K562 (cell line): ENCODE data around the gene NCF2. TPM values are rescaled to one million over a fixed set of nuclear protein-coding genes. Genes with fewer than 3 reads are reported as not detected.

ENCODE experiments used
- ATAC-seq: fragments of 200-7000 bp; cut with Tn5 transposase; 3 replicates; pipeline ENCODE4 v1.9.1; 2020; ENCODE audit warnings: moderate library complexity
- BruUV-seq: library from RNA; stranded (reverse); fragments of 400-500 nt; replicated peaks from 2 replicates; lab custom pipeline; 2021; lab: Mats Ljungman, UMichigan
- CTCF ChIA-PET: fragments of 300-600 bp; formaldehyde crosslinking; extraction: SDS; loops from one replicate; lab custom pipeline; 2021; ENCODE audit warnings: low intra/inter-chr PET ratio; lab: Yijun Ruan, JAX
- POLR2A ChIA-PET: fragments of 300-600, 350-650 bp; sonication (Branson Sonifier 250); formaldehyde crosslinking; extraction: SDS; loops from one replicate; lab custom pipeline; 2021; ENCODE audit warnings: antibody characterized with exemption, inconsistent platforms; lab: Yijun Ruan, JAX
- DNase-seq, 4 experiments: peaks; one replicate each; pipeline versions ENCODE4 v3.0.0 to v3.0.0-alpha.2; 2011 to 2018; ENCODE audit warnings: low spot score in 3 of 4, mixed read lengths in 3 of 4; ENCODE audit errors: extremely low read depth in 1 of 4
- FAIRE-seq: peaks from 2 replicates; lab custom pipeline; 2011; peaks lifted over from hg19 to GRCh38; lab: Jason Lieb, UNC
- H2AFZ ChIP-seq: 2 replicates; pipeline ENCODE4 v1.6.0; 2011; ENCODE audit warnings: low read depth, low read length, control low read depth, inconsistent platforms
- H3K27ac ChIP-seq: fragments of 200-600 bp; 3 replicates; pipeline ENCODE4 v1.8.0; 2011; ENCODE audit warnings: low read depth, mild to moderate bottlenecking, control low read depth, inconsistent platforms, low read length, moderate library complexity, mixed read lengths; ENCODE audit errors: extremely low read depth
- H3K27me3 ChIP-seq, 2 experiments: fragments of 300-600 bp in 1 of 2; 2 replicates in 1 of 2; 3 replicates in 1 of 2; pipeline versions ENCODE4 v1.6.0 to v1.8.0; 2011; ENCODE audit warnings: inconsistent platforms in 2 of 2, low read length in 2 of 2, mild to moderate bottlenecking in 1 of 2, mixed read lengths in 1 of 2, moderate library complexity in 1 of 2; ENCODE audit not compliant: control insufficient read depth in 2 of 2, insufficient read depth in 2 of 2
- H3K36me3 ChIP-seq: fragments of 300-600 bp; 3 replicates; pipeline ENCODE4 v1.8.0; 2011; ENCODE audit warnings: mild to moderate bottlenecking, low read length, inconsistent platforms; ENCODE audit not compliant: control insufficient read depth, insufficient read depth
- H3K4me1 ChIP-seq, 2 experiments: fragments of 200-600 bp in 1 of 2; replicated peaks in 1 of 2; 2 replicates in 1 of 2; 3 replicates in 1 of 2; pipeline versions ENCODE4 v1.5.1 to v1.8.0; 2011; ENCODE audit warnings: inconsistent platforms in 2 of 2, low read length in 2 of 2, mild to moderate bottlenecking in 1 of 2, mixed read lengths in 1 of 2, moderate library complexity in 1 of 2; ENCODE audit not compliant: control insufficient read depth in 2 of 2, insufficient read depth in 2 of 2
- H3K4me2 ChIP-seq: 2 replicates; pipeline ENCODE4 v1.6.1; 2011; ENCODE audit warnings: low read length, control low read depth, inconsistent platforms, mixed read lengths; ENCODE audit not compliant: insufficient read depth
- H3K4me3 ChIP-seq: fragments of 200-600 bp; sonication (generic), shearing (Covaris generic); 2 replicates; pipeline ENCODE4 v1.5.1; 2016; ENCODE audit warnings: control low read depth, inconsistent platforms
- H3K79me2 ChIP-seq: fragments of 200-600 bp; 3 replicates; pipeline ENCODE4 v1.8.0; 2011; ENCODE audit warnings: low read length, inconsistent platforms; ENCODE audit not compliant: control insufficient read depth, insufficient read depth
- H3K9ac ChIP-seq, 2 experiments: 2 replicates each; pipeline versions ENCODE4 v1.6.0 to v1.6.1; 2011; ENCODE audit warnings: low read depth in 2 of 2, low read length in 2 of 2, control low read depth in 1 of 2, inconsistent platforms in 1 of 2, mild to moderate bottlenecking in 1 of 2, mixed read lengths in 1 of 2; ENCODE audit not compliant: insufficient read depth in 1 of 2
- H3K9me1 ChIP-seq: one replicate; pipeline ENCODE4 v1.6.0; 2011; ENCODE audit warnings: inconsistent platforms, mild to moderate bottlenecking, low read length, moderate library complexity; ENCODE audit not compliant: control insufficient read depth, insufficient read depth
- H3K9me3 ChIP-seq: replicated peaks from 2 replicates; pipeline ENCODE4 v1.5.1; 2011; ENCODE audit warnings: low read depth, low read length, inconsistent platforms; ENCODE audit not compliant: control insufficient read depth, insufficient read depth
- H4K20me1 ChIP-seq: replicated peaks from 2 replicates; pipeline ENCODE4 v1.6.1; 2011; ENCODE audit warnings: low read length, inconsistent platforms, mixed read lengths; ENCODE audit not compliant: control insufficient read depth, insufficient read depth
- ATF1 ChIP-seq, 2 experiments: fragments of 450-650 bp in 1 of 2; IDR thresholded peaks; 2 replicates each; pipeline ENCODE4 v1.6.1; 2016; ENCODE audit warnings: missing compliant biosample characterization in 1 of 2, missing genetic modification characterization in 1 of 2
- CGGBP1 ChIP-seq: fragments of 250-450 bp; sonication (Bioruptor Pico); IDR thresholded peaks from 2 replicates; pipeline ENCODE4 v1.9.0; 2021; ENCODE audit warnings: mild to moderate bottlenecking
- CHD2 ChIP-seq: IDR thresholded peaks from 2 replicates; pipeline ENCODE4 v1.6.1; 2011; ENCODE audit warnings: low read depth, low read length
- CTBP1 ChIP-seq: fragments of 450-650 bp; IDR thresholded peaks from 2 replicates; pipeline ENCODE4 v1.6.1; 2016; ENCODE audit warnings: borderline replicate concordance
- GTF2A2 ChIP-seq: IDR thresholded peaks from 2 replicates; pipeline ENCODE4 v1.6.1; 2016; ENCODE audit warnings: mild to moderate bottlenecking, missing genetic modification characterization, missing compliant biosample characterization
- HDAC2 ChIP-seq: fragments of 450-650 bp; IDR thresholded peaks from 2 replicates; pipeline ENCODE4 v1.6.1; 2016; ENCODE audit warnings: mild to moderate bottlenecking
- KHSRP ChIP-seq: fragments of 450-650 bp; IDR thresholded peaks from 2 replicates; pipeline ENCODE4 v1.6.1; 2017
- KLF1 ChIP-seq: fragments of 450-650 bp; IDR thresholded peaks from 2 replicates; pipeline ENCODE4 v1.6.1; 2016; ENCODE audit warnings: missing genetic modification characterization, missing compliant biosample characterization
- MIER1 ChIP-seq: fragments of 450-650 bp; IDR thresholded peaks from 2 replicates; pipeline ENCODE4 v1.6.1; 2016; ENCODE audit warnings: antibody characterized with exemption, mild to moderate bottlenecking, low read depth
- MTA1 ChIP-seq: fragments of 450-650 bp; IDR thresholded peaks from 2 replicates; pipeline ENCODE4 v1.6.1; 2017; ENCODE audit warnings: borderline replicate concordance
- NCOR1 ChIP-seq: fragments of 450-650 bp; IDR thresholded peaks from 2 replicates; pipeline ENCODE4 v1.6.1; 2016; ENCODE audit warnings: mild to moderate bottlenecking, moderate library complexity
- NONO ChIP-seq, 2 experiments: fragments of 200-400 bp in 1 of 2; fragments of 450-650 bp in 1 of 2; formaldehyde crosslinking in 1 of 2; IDR thresholded peaks; 2 replicates each; pipeline ENCODE4 v1.6.1; 2017; ENCODE audit warnings: low read depth in 2 of 2, mild to moderate bottlenecking in 2 of 2, moderate library complexity in 2 of 2, low read length in 1 of 2
- RBM25 ChIP-seq: fragments of 200-400 bp; formaldehyde crosslinking; IDR thresholded peaks from 2 replicates; pipeline ENCODE4 v1.6.1; 2018; ENCODE audit warnings: low read length, low read depth, moderate library complexity; ENCODE audit not compliant: severe bottlenecking
- RFX1 ChIP-seq: fragments of 450-650 bp; IDR thresholded peaks from 2 replicates; pipeline ENCODE4 v1.6.1; 2016; ENCODE audit warnings: mild to moderate bottlenecking, moderate library complexity
- SAP30 ChIP-seq: fragments of 200-600 bp; sonication (generic); IDR thresholded peaks from 2 replicates; pipeline ENCODE4 v1.6.1; 2012; ENCODE audit warnings: borderline replicate concordance, low read depth, mild to moderate bottlenecking, moderate library complexity, low read length, control low read depth, inconsistent platforms; ENCODE audit not compliant: insufficient read depth, poor library complexity, severe bottlenecking
- SMC3 ChIP-seq: conservative IDR thresholded peaks from 2 replicates; pipeline ENCODE4 v1.6.1; 2011; ENCODE audit warnings: low read depth, low read length, improper control_type of control experiment; ENCODE audit not compliant: insufficient read depth
- TRIM28 ChIP-seq: fragments of 450-650 bp; IDR thresholded peaks from 2 replicates; pipeline ENCODE4 v1.6.1; 2017
- TSC22D4 ChIP-seq: fragments of 450-650 bp; IDR thresholded peaks from 2 replicates; pipeline ENCODE4 v1.6.1; 2016; ENCODE audit warnings: missing genetic modification characterization, missing biosample characterization, control low read depth
- ZFP1 ChIP-seq: fragments of 450-650 bp; formaldehyde crosslinking; IDR thresholded peaks from 2 replicates; pipeline ENCODE4 v1.4.0; 2020; ENCODE audit warnings: mild to moderate bottlenecking, mixed read lengths
- ZNF121 ChIP-seq: sonication (generic); formaldehyde crosslinking; conservative IDR thresholded peaks from 2 replicates; pipeline ENCODE4 v1.8.0; 2022; ENCODE audit warnings: missing genetic modification reagents
- ZNF3 ChIP-seq: fragments of 250-450 bp; sonication (Bioruptor Pico); IDR thresholded peaks from 2 replicates; pipeline ENCODE4 v1.5.0; 2021; ENCODE audit warnings: mild to moderate bottlenecking, moderate library complexity
- ZNF316 ChIP-seq: fragments of 450-650 bp; IDR thresholded peaks from 2 replicates; pipeline ENCODE4 v1.6.1; 2016
- ZNF79 ChIP-seq: fragments of 250-450 bp; sonication (Bioruptor Pico); IDR thresholded peaks from 2 replicates; pipeline ENCODE4 v1.4.0; 2020; ENCODE audit warnings: low read depth, mild to moderate bottlenecking, moderate library complexity
- WGBS: fragments of 100-300 bp; shearing (Covaris generic); methylation state at CpG from one replicate; pipeline ENCODE4 v1.1.6; 2016; ENCODE audit warnings: low coverage, mixed read lengths; ENCODE audit not compliant: insufficient coverage; ENCODE audit errors: missing lambda C conversion rate; 5-methylcytosine and 5-hydroxymethylcytosine counted together
- in situ Hi-C: fragments of 300-500 bp; cut with MboI; formaldehyde crosslinking; loops from 4 replicates; pipeline ENCODE4 v1.15.0; 2018; ENCODE audit warnings: inconsistent platforms, mixed read lengths
- intact Hi-C: fragments of 100-400 bp; cut with micrococcal nuclease; formaldehyde crosslinking; loops from 2 replicates; pipeline ENCODE4 v1.14.2; 2022
- polyA plus RNA-seq, 8 experiments: library from polyadenylated mRNA; depleted of rRNA in 4 of 8; stranded (reverse) in 5 of 8; unstranded in 3 of 8; fragments of >200 nt; fragmentation: Nextera tagmentation in 2 of 8; fragmentation: Illumina TruSeq in 1 of 8; extraction: Ambion mirVana in 2 of 8; extraction: Trizol in 1 of 8; gene quantifications; 2 replicates each; pipeline versions ENCODE4 v1.2.1 to v1.2.3, GENCODE V29; 2011 to 2014; ENCODE audit warnings: inconsistent platforms in 1 of 8, missing spikeins in 1 of 8
- total RNA-seq, 7 experiments: library from RNA; depleted of rRNA in 6 of 7; stranded (reverse); fragments of >200 nt in 6 of 7; fragmentation: Illumina TruSeq in 2 of 7; extraction: Trizol in 2 of 7; gene quantifications; 2 replicates each; pipeline versions ENCODE4 v1.2.1 to v1.2.3, GENCODE V29; 2011 to 2021; ENCODE audit warnings: low replicate concordance in 1 of 7
- TF ChIP-seq, protein P1 (sequence below): fragments of 450-650 bp; IDR thresholded peaks from 2 replicates; pipeline ENCODE4 v1.6.1; 2016; ENCODE audit warnings: antibody characterized with exemption

NCF2 gene
- total and polyA plus RNA-seq, 9 of the 15 experiments (the other 6 are each of a cell fraction or from before 2014, with no cell fraction given), result 0.07 to 0.54 (median 0.16) TPM; not detected in 3

GRCh38 chr1:183635606-183636333, 45.5 kb upstream of the NCF2 start, which contains the start of gene ARPC5:
Gene ARPC5, minus strand, starts transcription at chr1:183635783. Its CDS starts 124 bp downstream, at chr1:183635659.
- H3K4me1 ChIP-seq, result peaks cover 0 to 15% of the 10 kb centered on the region in 2 experiments; a peak in 4 of 5 replicates
- ChIA-PET CTCF (no interaction called here), POLR2A (interaction anchor here (1.1 to 1.5 kb wide), 2 partner anchors 9 to 12 kb away, joined by 3 to 5 read pairs; no protein-coding TSS in a partner anchor)
- no TSS peak for BruUV-seq
- peak within 1 kb of the TSS; percentile 77 for H3K4me3 ChIP-seq
- DNase-seq, result peak; percentile 97 to 99 (median 98)
- no peaks in the 10 kb centered on the region for H3K9me1 ChIP-seq
- WGBS, result under 1% methylated on average over 64 of the region's 65 CpGs
- peaks cover 39% of the 10 kb centered on the region for H3K79me2 ChIP-seq
- peak within 1 kb of the TSS; percentile 79 to 95 for H3K9ac ChIP-seq
- peak; percentile 82 for FAIRE-seq
- peak within 1 kb of the TSS; percentile 90 for H3K4me2 ChIP-seq
- intact Hi-C loops, result loop anchor here (1.0 to 10.0 kb wide), 2 partner anchors 162 to 419 kb away; partner anchors contain the start of gene TSEN15
- peak within 1 kb of the TSS; percentile 73 for H3K27ac ChIP-seq
- H3K36me3 ChIP-seq, result peaks cover 12% of the 10 kb centered on the region
- peak within 1 kb of the TSS; percentile 90 for H2AFZ ChIP-seq
- no peaks in the 10 kb centered on the region for H3K9me3 ChIP-seq
- in situ Hi-C loops, result no loop called here
- H4K20me1 ChIP-seq, result no peaks in the 10 kb centered on the region
- ATAC-seq, result peak; percentile 96
- H3K27me3 ChIP-seq, result peaks cover 3 to 7% of the 10 kb centered on the region in 2 experiments; a peak in 2 of 5 replicates
- TF ChIP-seq, protein P1, sequence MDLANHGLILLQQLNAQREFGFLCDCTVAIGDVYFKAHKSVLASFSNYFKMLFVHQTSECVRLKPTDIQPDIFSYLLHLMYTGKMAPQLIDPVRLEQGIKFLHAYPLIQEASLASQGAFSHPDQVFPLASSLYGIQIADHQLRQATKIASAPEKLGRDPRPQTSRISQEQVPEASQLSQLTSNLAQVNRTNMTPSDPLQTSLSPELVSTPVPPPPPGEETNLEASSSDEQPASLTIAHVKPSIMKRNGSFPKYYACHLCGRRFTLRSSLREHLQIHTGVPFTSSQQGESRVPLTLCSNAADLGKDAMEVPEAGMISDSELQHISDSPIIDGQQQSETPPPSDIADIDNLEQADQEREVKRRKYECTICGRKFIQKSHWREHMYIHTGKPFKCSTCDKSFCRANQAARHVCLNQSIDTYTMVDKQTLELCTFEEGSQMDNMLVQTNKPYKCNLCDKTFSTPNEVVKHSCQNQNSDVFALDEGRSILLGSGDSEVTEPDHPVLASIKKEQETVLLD, result peak; percentile 96
- TF ChIP-seq TRIM28, result no peak; the same call in 1 of the 2 replicates
- peak; percentile 37; the same call in 1 of the 2 replicates for TF ChIP-seq CGGBP1 (CRISPR knock-in tag)
- TF ChIP-seq CHD2, result no peak
- peak; percentile 88 for TF ChIP-seq CTBP1
- no peak for TF ChIP-seq ZNF316
- TF ChIP-seq SAP30, result no peak
- TF ChIP-seq MIER1, result no peak
- no peak for TF ChIP-seq ATF1 (CRISPR knock-in tag; IDR thresholded peaks at IDR 0.05)
- peak; percentile 60 for TF ChIP-seq ATF1 (tag; IDR thresholded peaks at IDR 0.05)
- TF ChIP-seq ZFP1 (CRISPR knock-in tag), result no peak
- no peak for TF ChIP-seq ZNF121 (CRISPR knock-in tag)
- TF ChIP-seq TSC22D4 (tag), result no peak
- TF ChIP-seq SMC3, result no peak
- TF ChIP-seq GTF2A2 (tag), result no peak
- no peak for TF ChIP-seq NCOR1
- no peak for TF ChIP-seq RBM25
- TF ChIP-seq ZNF3 (CRISPR knock-in tag), result no peak
- TF ChIP-seq HDAC2, result peak; percentile 63; the same call in 1 of the 2 replicates
- TF ChIP-seq RFX1, result peak; percentile 94
- TF ChIP-seq KLF1, result no peak
- no peak for TF ChIP-seq KHSRP
- no peak for TF ChIP-seq ZNF79 (CRISPR knock-in tag)
- peak; percentile 88 for TF ChIP-seq MTA1
- no peak for TF ChIP-seq NONO (IDR thresholded peaks at IDR 0.05; ENCODE audit: low read depth in 2 of 2, low read length in 1 of 2)
